ENCODE results near the gene TMEM131.

Gene TMEM131

GRCh38 chr2:97992836-97993825 lies 2.6 kb downstream of the TMEM131 start:
- in situ Hi-C loops (cut with MboI; ENCODE audit: low pct_unique_long_range_greater_than_20kb, low sequenced_read_pairs, unreplicated experiment): no loop called here
- DNase-seq (ENCODE audit: low spot score): no peak
- TF ChIP-seq, protein P1, sequence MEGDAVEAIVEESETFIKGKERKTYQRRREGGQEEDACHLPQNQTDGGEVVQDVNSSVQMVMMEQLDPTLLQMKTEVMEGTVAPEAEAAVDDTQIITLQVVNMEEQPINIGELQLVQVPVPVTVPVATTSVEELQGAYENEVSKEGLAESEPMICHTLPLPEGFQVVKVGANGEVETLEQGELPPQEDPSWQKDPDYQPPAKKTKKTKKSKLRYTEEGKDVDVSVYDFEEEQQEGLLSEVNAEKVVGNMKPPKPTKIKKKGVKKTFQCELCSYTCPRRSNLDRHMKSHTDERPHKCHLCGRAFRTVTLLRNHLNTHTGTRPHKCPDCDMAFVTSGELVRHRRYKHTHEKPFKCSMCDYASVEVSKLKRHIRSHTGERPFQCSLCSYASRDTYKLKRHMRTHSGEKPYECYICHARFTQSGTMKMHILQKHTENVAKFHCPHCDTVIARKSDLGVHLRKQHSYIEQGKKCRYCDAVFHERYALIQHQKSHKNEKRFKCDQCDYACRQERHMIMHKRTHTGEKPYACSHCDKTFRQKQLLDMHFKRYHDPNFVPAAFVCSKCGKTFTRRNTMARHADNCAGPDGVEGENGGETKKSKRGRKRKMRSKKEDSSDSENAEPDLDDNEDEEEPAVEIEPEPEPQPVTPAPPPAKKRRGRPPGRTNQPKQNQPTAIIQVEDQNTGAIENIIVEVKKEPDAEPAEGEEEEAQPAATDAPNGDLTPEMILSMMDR (IDR thresholded peaks at IDR 0.05; ENCODE audit: extremely low read depth, insufficient read depth, missing control alignments): no peak

GRCh38 chr2:97991081-97991856 lies 4.5 kb downstream of the TMEM131 start:
- in situ Hi-C loops (cut with MboI; ENCODE audit: low pct_unique_long_range_greater_than_20kb, low sequenced_read_pairs, unreplicated experiment): no loop called here
- peak; percentile 18 for DNase-seq (ENCODE audit: low spot score)
- TF ChIP-seq, protein P1 (IDR thresholded peaks at IDR 0.05; ENCODE audit: extremely low read depth, insufficient read depth, missing control alignments): no peak

DNA sequence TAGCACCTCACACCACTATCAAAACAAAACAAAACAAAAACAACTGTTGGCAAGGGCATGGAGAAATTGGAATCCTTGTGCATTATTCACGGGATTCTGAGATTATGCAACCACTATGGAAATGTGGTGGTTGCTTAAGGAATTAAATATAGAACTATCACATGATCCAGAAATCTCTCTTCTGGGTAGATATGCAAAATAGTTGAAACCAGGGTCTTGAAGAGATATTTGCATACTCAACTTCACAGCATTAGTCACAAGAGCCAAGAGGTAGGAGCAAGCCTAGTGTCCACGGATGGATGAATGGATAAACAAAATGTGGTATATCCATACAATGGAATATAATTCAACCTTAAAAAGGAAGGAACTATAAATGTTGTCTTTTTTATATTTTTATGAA lies 7.0 kb downstream of the TMEM131 start:
- TF ChIP-seq, protein P1 (IDR thresholded peaks at IDR 0.05; ENCODE audit: extremely low read depth, insufficient read depth, missing control alignments): no peak
- in situ Hi-C loops (cut with MboI; ENCODE audit: low pct_unique_long_range_greater_than_20kb, low sequenced_read_pairs, unreplicated experiment): no loop called here
- DNase-seq (ENCODE audit: low spot score): no peak

DNA sequence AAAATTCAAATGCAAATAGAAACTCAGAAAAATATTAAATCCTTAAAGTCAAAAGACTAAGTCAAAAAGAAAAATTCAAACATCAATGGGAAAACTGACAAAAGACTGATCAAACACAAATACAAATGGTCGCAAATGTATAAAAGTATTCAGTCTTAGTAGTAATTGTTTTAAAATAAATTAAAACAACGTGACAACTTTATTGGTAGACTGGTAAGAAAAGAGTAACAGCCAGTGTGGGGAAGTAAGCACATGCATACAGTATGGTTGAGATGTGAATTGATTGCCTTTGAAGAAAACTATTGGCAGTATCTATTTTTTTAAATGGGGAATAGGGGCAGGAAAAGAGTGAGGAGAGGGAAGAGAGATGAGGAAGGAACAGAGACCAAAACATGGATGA lies 9.8 kb downstream of the TMEM131 start:
- no peak for DNase-seq (ENCODE audit: low spot score)
- in situ Hi-C loops (cut with MboI; ENCODE audit: low pct_unique_long_range_greater_than_20kb, low sequenced_read_pairs, unreplicated experiment): no loop called here
- TF ChIP-seq, protein P1 (IDR thresholded peaks at IDR 0.05; ENCODE audit: extremely low read depth, insufficient read depth, missing control alignments): no peak

GRCh38 chr2:97983698-97984097 lies 12.1 kb downstream of the TMEM131 start:
- TF ChIP-seq, protein P1 (IDR thresholded peaks at IDR 0.05; ENCODE audit: extremely low read depth, insufficient read depth, missing control alignments): no peak
- in situ Hi-C loops (cut with MboI; ENCODE audit: low pct_unique_long_range_greater_than_20kb, low sequenced_read_pairs, unreplicated experiment): no loop called here
- DNase-seq (ENCODE audit: low spot score): no peak

GRCh38 chr2:97983134-97983533 lies 12.6 kb downstream of the TMEM131 start:
- TF ChIP-seq, protein P1 (IDR thresholded peaks at IDR 0.05; ENCODE audit: extremely low read depth, insufficient read depth, missing control alignments): no peak
- no peak for DNase-seq (ENCODE audit: low spot score)
- in situ Hi-C loops (cut with MboI; ENCODE audit: low pct_unique_long_range_greater_than_20kb, low sequenced_read_pairs, unreplicated experiment): no loop called here

Measured in GM13977 (cell line).